PFSK-1 (cell line): Measurements from ENCODE around the gene CERS3.

Experiments
- SIN3A ChIP-seq: IDR thresholded peaks from 2 replicates; pipeline ENCODE4 v1.6.1; 2012; ENCODE audit warnings: mild to moderate bottlenecking, low read length, moderate library complexity, borderline replicate concordance; ENCODE audit not compliant: insufficient read depth
- TAF1 ChIP-seq: IDR thresholded peaks from 2 replicates; pipeline ENCODE4 v1.6.1; 2012; ENCODE audit warnings: low read length, control low read depth, borderline replicate concordance; ENCODE audit not compliant: insufficient read depth
- TF ChIP-seq, protein P1 (sequence below), 2 experiments: IDR thresholded peaks; 2 replicates each; pipeline versions ENCODE4 v1.6.1 to v1.8.0; 2011 to 2012; ENCODE audit warnings: low read depth in 2 of 2, low read length in 2 of 2, control low read depth in 1 of 2, inconsistent platforms in 1 of 2, mild to moderate bottlenecking in 1 of 2, moderate library complexity in 1 of 2; ENCODE audit not compliant: insufficient read depth in 1 of 2

DNA sequence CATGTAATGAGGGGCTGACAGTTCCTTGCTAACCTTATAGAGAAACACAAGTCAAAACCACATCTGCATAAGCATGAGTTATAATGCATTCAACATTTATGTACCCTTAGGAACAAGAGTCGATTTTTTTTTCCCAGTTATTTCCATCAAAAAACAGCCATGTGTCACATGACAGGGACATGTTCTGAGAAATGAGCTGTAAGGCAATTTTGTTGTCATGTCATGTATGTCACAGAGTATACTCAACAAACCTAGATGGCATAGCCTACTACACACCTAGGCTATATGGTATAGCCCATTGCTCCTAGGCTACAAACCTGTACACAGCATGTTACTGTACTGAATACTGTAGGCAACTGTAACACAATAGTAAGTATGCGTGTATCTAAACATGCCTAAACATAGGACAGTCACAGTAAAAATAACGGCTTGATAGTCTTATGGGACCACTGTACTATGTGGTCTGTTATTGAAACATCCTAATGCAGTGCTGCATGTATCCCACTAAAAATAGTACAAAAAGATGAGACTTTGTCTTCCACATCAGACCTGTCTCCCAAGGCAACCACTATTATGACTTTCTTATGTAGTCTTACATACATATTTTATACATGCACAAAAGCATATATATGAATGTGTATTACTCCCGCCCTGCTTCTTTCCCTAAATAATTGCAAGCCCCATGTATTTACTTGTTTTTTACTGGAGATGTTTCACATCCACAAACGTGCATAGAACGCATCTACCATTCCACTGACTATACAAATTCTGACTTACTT is 38.3 kb upstream of the CERS3 start:
- TF ChIP-seq SIN3A: no peak
- TF ChIP-seq, protein P1, sequence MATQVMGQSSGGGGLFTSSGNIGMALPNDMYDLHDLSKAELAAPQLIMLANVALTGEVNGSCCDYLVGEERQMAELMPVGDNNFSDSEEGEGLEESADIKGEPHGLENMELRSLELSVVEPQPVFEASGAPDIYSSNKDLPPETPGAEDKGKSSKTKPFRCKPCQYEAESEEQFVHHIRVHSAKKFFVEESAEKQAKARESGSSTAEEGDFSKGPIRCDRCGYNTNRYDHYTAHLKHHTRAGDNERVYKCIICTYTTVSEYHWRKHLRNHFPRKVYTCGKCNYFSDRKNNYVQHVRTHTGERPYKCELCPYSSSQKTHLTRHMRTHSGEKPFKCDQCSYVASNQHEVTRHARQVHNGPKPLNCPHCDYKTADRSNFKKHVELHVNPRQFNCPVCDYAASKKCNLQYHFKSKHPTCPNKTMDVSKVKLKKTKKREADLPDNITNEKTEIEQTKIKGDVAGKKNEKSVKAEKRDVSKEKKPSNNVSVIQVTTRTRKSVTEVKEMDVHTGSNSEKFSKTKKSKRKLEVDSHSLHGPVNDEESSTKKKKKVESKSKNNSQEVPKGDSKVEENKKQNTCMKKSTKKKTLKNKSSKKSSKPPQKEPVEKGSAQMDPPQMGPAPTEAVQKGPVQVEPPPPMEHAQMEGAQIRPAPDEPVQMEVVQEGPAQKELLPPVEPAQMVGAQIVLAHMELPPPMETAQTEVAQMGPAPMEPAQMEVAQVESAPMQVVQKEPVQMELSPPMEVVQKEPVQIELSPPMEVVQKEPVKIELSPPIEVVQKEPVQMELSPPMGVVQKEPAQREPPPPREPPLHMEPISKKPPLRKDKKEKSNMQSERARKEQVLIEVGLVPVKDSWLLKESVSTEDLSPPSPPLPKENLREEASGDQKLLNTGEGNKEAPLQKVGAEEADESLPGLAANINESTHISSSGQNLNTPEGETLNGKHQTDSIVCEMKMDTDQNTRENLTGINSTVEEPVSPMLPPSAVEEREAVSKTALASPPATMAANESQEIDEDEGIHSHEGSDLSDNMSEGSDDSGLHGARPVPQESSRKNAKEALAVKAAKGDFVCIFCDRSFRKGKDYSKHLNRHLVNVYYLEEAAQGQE (IDR thresholded peaks at IDR 0.05; ENCODE audit: insufficient read depth in 1 of 2, low read depth in 2 of 2, low read length in 2 of 2): no peak
- TF ChIP-seq TAF1: no peak
